ENCODE measurements around the gene EFCAB11.

GRCh38 chr14:89848165-89848564 is 106.4 kb downstream of the EFCAB11 start:
- TF ChIP-seq ARNTL (CRISPR knock-in tag; IDR thresholded peaks at IDR 0.05; ENCODE audit: borderline replicate concordance, low read depth) (no peak), PATZ1 (CRISPR knock-in tag; IDR thresholded peaks at IDR 0.05; ENCODE audit: borderline replicate concordance) (no peak), ZFP3 (CRISPR knock-in tag; IDR thresholded peaks at IDR 0.05) (no peak), TSHZ2 (CRISPR knock-in tag; IDR thresholded peaks at IDR 0.05) (no peak), ZFP30 (CRISPR knock-in tag; IDR thresholded peaks at IDR 0.05) (no peak), ZNF8 (CRISPR knock-in tag; IDR thresholded peaks at IDR 0.05) (no peak), ESRRG (CRISPR knock-in tag; IDR thresholded peaks at IDR 0.05) (no peak), SNAI2 (CRISPR knock-in tag; IDR thresholded peaks at IDR 0.05) (no peak)
